Stomach (tissue), 8 donors: ENCODE measurements around the gene MCM3AP. TPM values are rescaled to one million over a fixed set of nuclear protein-coding genes. Genes with fewer than 3 reads are reported as not detected.

Source experiments
- polyA plus RNA-seq, 3 donors: library from polyadenylated mRNA; stranded (reverse); fragments of 200-250 nt; gene quantifications; one replicate each; pipeline ENCODE4 v1.2.3, GENCODE V29; 2013
- total RNA-seq, 5 donors: library from RNA; depleted of rRNA; stranded (reverse); fragments of >200 nt; gene quantifications; one replicate each; pipeline versions ENCODE4 v1.1.0 to v1.2.3, GENCODE V29; 2014 to 2016
- donor health status: healthy with polysubstance abuse.
- donor health status: Bipolar disorder and iron deficiency.
- donor health status: healthy.

The MCM3AP gene
- total and polyA plus RNA-seq, 8 donors = 18.9 to 555 (median 57.4) TPM

Other genes with a start within 250 kb of the MCM3AP start
- gene COL6A2, start 187.5 kb downstream of the MCM3AP start, total RNA-seq = 1,000 to 10,000 TPM in 1 of 5 donors, 100 to 1,000 TPM in 4; 351 to 3,737 (median 491) TPM
- 100 to 1,000 TPM in 2 of 3 donors, 10 to 100 TPM in 1; 79.3 to 246 (median 113) TPM for gene COL6A2, start 187.5 kb downstream of the MCM3AP start, polyA plus RNA-seq
- gene FTCD, start 130.0 kb downstream of the MCM3AP start, total RNA-seq = 1 to 10 TPM in 2 of 5 donors, not detected in 3; 1.3 to 6.7 TPM
- 1 to 10 TPM in 1 of 3 donors, under 1 TPM in 2; 0.25 to 2.4 (median 0.53) TPM for gene FTCD, start 130.0 kb downstream of the MCM3AP start, polyA plus RNA-seq
- 10 to 100 TPM in 2 of 5 donors, 1 to 10 TPM in 1, under 1 TPM in 1, not detected in 1; 0.72 to 26.4 (median 8.0) TPM for gene SPATC1L, start 101.2 kb downstream of the MCM3AP start, total RNA-seq
- 10 to 100 TPM in 2 of 3 donors, 1 to 10 TPM in 1; 7.0 to 14.2 (median 13.7) TPM for gene SPATC1L, start 101.2 kb downstream of the MCM3AP start, polyA plus RNA-seq
- gene LSS, start 56.8 kb downstream of the MCM3AP start, total RNA-seq = 100 to 1,000 TPM in 1 of 5 donors, 10 to 100 TPM in 4; 26.4 to 246 (median 46.7) TPM
- gene LSS, start 56.8 kb downstream of the MCM3AP start, polyA plus RNA-seq = 10 to 100 TPM; 15.3 to 22.2 (median 21.7) TPM
- 10 to 100 TPM in 2 of 5 donors, 1 to 10 TPM in 3; 1.0 to 22.0 (median 5.3) TPM for gene YBEY, start 731 bp upstream of the MCM3AP start, total RNA-seq
- gene YBEY, start 731 bp upstream of the MCM3AP start, polyA plus RNA-seq = 10 to 100 TPM; 14.2 to 19.6 (median 16.4) TPM
- 10 to 100 TPM in 1 of 5 donors, 1 to 10 TPM in 3, under 1 TPM in 1; 0.89 to 15.1 (median 7.8) TPM for gene C21orf58, start 38.3 kb upstream of the MCM3AP start, total RNA-seq
- gene C21orf58, start 38.3 kb upstream of the MCM3AP start, polyA plus RNA-seq = 1 to 10 TPM; 1.7 to 2.8 (median 2.5) TPM
- 100 to 1,000 TPM in 1 of 5 donors, 10 to 100 TPM in 4; 24.2 to 133 (median 63.6) TPM for gene PCNT, start 38.5 kb upstream of the MCM3AP start, total RNA-seq
- 10 to 100 TPM in 1 of 3 donors, 1 to 10 TPM in 2; 4.7 to 10.9 (median 7.9) TPM for gene PCNT, start 38.5 kb upstream of the MCM3AP start, polyA plus RNA-seq
- gene DIP2A, start 173.3 kb upstream of the MCM3AP start, total RNA-seq = 100 to 1,000 TPM in 2 of 5 donors, 10 to 100 TPM in 3; 49.0 to 122 (median 61.8) TPM
- gene DIP2A, start 173.3 kb upstream of the MCM3AP start, polyA plus RNA-seq = 10 to 100 TPM in 2 of 3 donors, 1 to 10 TPM in 1; 7.3 to 17.3 (median 10.8) TPM